Astrocyte (in vitro differentiated cells and primary cell): ENCODE data around the gene CFAP97D2.

Experiments
- EZH2 ChIP-seq: IDR thresholded peaks from 2 replicates; pipeline ENCODE4 v1.6.1; 2012; ENCODE audit warnings: mild to moderate bottlenecking, low read length, inconsistent platforms; ENCODE audit not compliant: insufficient read depth
- TF ChIP-seq, protein P1 (sequence below): IDR thresholded peaks from 2 replicates; pipeline ENCODE4 v1.5.1; 2011; ENCODE audit warnings: low read depth, mild to moderate bottlenecking, inconsistent platforms, low read length, moderate library complexity; ENCODE audit not compliant: insufficient read depth

DNA sequence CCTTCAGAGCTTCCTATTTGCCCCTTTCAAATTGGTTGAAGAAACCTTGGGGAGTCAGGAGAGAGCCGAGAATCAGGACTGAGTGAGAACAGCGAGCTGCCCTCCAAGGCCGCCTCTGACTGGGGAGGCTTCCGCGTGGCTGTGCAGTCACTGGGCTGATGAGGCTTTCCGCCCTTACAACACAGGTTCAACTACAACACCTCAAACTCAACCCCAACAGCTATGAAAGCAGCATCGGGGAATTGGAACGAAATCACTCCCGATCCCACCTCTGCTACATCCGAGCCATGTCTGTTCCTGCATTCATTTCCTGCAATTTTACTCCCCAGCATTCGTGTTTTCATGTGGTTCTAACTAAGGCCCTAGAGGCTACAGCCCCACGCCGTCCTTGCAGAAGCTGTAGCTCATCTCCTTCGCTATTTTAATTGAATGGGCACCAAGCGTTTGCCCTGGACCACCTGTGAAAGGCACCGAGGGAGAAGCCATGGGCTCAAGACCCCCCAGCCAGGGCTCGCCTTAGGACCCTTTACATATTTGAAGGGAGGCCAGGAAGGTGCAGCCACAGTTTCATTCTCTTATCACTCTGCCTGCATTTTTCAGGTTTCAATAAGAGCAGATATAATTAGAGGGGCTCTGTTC lies 34.3 kb upstream of the CFAP97D2 start:
- TF ChIP-seq, protein P1, sequence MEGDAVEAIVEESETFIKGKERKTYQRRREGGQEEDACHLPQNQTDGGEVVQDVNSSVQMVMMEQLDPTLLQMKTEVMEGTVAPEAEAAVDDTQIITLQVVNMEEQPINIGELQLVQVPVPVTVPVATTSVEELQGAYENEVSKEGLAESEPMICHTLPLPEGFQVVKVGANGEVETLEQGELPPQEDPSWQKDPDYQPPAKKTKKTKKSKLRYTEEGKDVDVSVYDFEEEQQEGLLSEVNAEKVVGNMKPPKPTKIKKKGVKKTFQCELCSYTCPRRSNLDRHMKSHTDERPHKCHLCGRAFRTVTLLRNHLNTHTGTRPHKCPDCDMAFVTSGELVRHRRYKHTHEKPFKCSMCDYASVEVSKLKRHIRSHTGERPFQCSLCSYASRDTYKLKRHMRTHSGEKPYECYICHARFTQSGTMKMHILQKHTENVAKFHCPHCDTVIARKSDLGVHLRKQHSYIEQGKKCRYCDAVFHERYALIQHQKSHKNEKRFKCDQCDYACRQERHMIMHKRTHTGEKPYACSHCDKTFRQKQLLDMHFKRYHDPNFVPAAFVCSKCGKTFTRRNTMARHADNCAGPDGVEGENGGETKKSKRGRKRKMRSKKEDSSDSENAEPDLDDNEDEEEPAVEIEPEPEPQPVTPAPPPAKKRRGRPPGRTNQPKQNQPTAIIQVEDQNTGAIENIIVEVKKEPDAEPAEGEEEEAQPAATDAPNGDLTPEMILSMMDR, result no peak
- no peak for TF ChIP-seq EZH2
